ENCODE measurements around the gene ZFAND6.

DNA sequence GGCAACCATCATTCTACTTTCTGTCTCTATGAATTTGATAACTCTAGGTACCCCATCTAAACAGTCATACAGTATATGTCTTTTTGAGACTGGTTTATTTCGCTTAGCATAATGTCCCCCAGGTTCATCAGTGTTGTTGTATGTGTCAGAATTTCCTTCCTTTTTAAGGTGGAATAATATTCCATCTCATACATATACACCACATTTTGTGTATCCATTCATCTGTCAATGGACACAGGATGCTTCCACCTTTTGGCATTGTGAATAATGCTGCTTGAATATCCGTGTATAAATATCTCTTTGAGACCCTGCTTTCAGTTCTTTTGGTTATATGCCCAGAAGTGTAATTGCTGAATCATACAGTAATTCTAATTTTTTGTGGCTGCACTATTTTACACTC lies 10.4 kb upstream of the ZFAND6 start:
- TF ChIP-seq EZH2phosphoT487 (IDR thresholded peaks at IDR 0.05; ENCODE audit: borderline replicate concordance) (no peak), CTCF (conservative IDR thresholded peaks at IDR 0.05; ENCODE audit: low read length) (no peak)
